HepG2 (cell line): ENCODE results near the gene SPATA25. TPM values are rescaled to one million over a fixed set of nuclear protein-coding genes. Genes with fewer than 3 reads are reported as not detected.

Experiments
- CHCHD3 ChIP-seq: sonication (generic); formaldehyde crosslinking; IDR thresholded peaks from 2 replicates; pipeline ENCODE4 v1.8.0; 2022; ENCODE audit warnings: mild to moderate bottlenecking, missing genetic modification reagents, moderate library complexity
- HHEX ChIP-seq: IDR thresholded peaks from 2 replicates; pipeline ENCODE4 v1.6.1; 2016; ENCODE audit warnings: control low read depth
- MAFG ChIP-seq: sonication (generic); formaldehyde crosslinking; IDR thresholded peaks from 2 replicates; pipeline ENCODE4 v1.5.1; 2020; ENCODE audit warnings: mild to moderate bottlenecking, missing genetic modification reagents
- MTF2 ChIP-seq: sonication (generic); formaldehyde crosslinking; IDR thresholded peaks from 2 replicates; pipeline ENCODE4 v1.5.0; 2020; ENCODE audit warnings: missing genetic modification reagents, borderline replicate concordance
- RBFOX2 ChIP-seq: fragments of 200-400 bp; formaldehyde crosslinking; IDR thresholded peaks from 2 replicates; pipeline ENCODE4 v1.6.1; 2017; ENCODE audit warnings: low read depth, mild to moderate bottlenecking, low read length
- RELA ChIP-seq: sonication (generic); formaldehyde crosslinking; IDR thresholded peaks from 2 replicates; pipeline ENCODE4 v1.4.0; 2020; ENCODE audit warnings: missing genetic modification reagents
- RXRA ChIP-seq: sonication (generic); formaldehyde crosslinking; IDR thresholded peaks from 2 replicates; pipeline ENCODE4 v1.5.1; 2020; ENCODE audit warnings: missing genetic modification reagents
- SMAD1 ChIP-seq: sonication (generic); formaldehyde crosslinking; IDR thresholded peaks from 2 replicates; pipeline ENCODE4 v1.4.0; 2020; ENCODE audit warnings: missing genetic modification reagents, low read depth, mild to moderate bottlenecking, borderline replicate concordance
- SP1 ChIP-seq, 2 experiments: fragments of 450-650 bp in 1 of 2; sonication (generic) in 1 of 2; formaldehyde crosslinking in 1 of 2; IDR thresholded peaks; 2 replicates each; pipeline versions ENCODE4 v1.4.0 to v1.6.1; 2016 to 2020; ENCODE audit warnings: missing genetic modification reagents in 1 of 2
- TBX3 ChIP-seq: fragments of 450-650 bp; IDR thresholded peaks from 2 replicates; pipeline ENCODE4 v1.6.1; 2017; ENCODE audit warnings: antibody characterized with exemption, mild to moderate bottlenecking, inconsistent platforms, borderline replicate concordance
- ZBTB38 ChIP-seq: sonication (generic); formaldehyde crosslinking; IDR thresholded peaks from 2 replicates; pipeline ENCODE4 v1.5.1; 2020; ENCODE audit warnings: mild to moderate bottlenecking, missing genetic modification reagents
- ZNF678 ChIP-seq: sonication (generic); formaldehyde crosslinking; IDR thresholded peaks from 2 replicates; pipeline ENCODE4 v1.4.0; 2020; ENCODE audit warnings: mild to moderate bottlenecking, missing genetic modification reagents
- ZNF766 ChIP-seq: sonication (generic); formaldehyde crosslinking; IDR thresholded peaks from 2 replicates; pipeline ENCODE4 v1.5.0; 2020; ENCODE audit warnings: missing genetic modification reagents, borderline replicate concordance
- polyA plus RNA-seq, 8 experiments: library from polyadenylated mRNA; depleted of rRNA in 3 of 8; stranded (reverse) in 7 of 8; unstranded in 1 of 8; fragments of >200 nt; fragmentation: Illumina TruSeq in 4 of 8; extraction: Trizol in 4 of 8; gene quantifications; 2 replicates each; pipeline versions ENCODE4 v1.2.1 to v1.2.3, GENCODE V29; 2011 to 2016; ENCODE audit warnings: low read depth in 4 of 8, missing spikeins in 1 of 8, mixed read lengths in 1 of 8; ENCODE audit not compliant: insufficient read depth in 1 of 8
- total RNA-seq, 5 experiments: library from RNA; depleted of rRNA; stranded (reverse); fragments of >200 nt; fragmentation: Illumina TruSeq; extraction: Trizol; gene quantifications; 2 replicates each; pipeline ENCODE4 v1.2.3, GENCODE V29; 2016; ENCODE audit warnings: low read depth in 1 of 5
- TF ChIP-seq, protein P1 (sequence below): sonication (generic); formaldehyde crosslinking; IDR thresholded peaks from 2 replicates; pipeline ENCODE4 v1.8.1; 2023; ENCODE audit warnings: mild to moderate bottlenecking, missing genetic modification reagents
- TF ChIP-seq, protein P2 (sequence below): sonication (generic); formaldehyde crosslinking; IDR thresholded peaks from 2 replicates; pipeline ENCODE4 v1.5.0; 2020; ENCODE audit warnings: missing genetic modification reagents, mild to moderate bottlenecking, borderline replicate concordance
- TF ChIP-seq, protein P3 (sequence below): sonication (generic); formaldehyde crosslinking; IDR thresholded peaks from 2 replicates; pipeline ENCODE4 v1.4.0; 2020; ENCODE audit warnings: missing genetic modification reagents
- TF ChIP-seq, protein P4 (sequence below): sonication (generic); formaldehyde crosslinking; IDR thresholded peaks from 2 replicates; pipeline ENCODE4 v1.5.0; 2020; ENCODE audit warnings: mild to moderate bottlenecking, missing genetic modification reagents, borderline replicate concordance
- TF ChIP-seq, protein P5 (sequence below): sonication (generic); formaldehyde crosslinking; IDR thresholded peaks from 2 replicates; pipeline ENCODE4 v1.8.0; 2023; ENCODE audit warnings: mild to moderate bottlenecking, missing genetic modification reagents
- TF ChIP-seq, protein P6 (sequence below): sonication (generic); formaldehyde crosslinking; conservative IDR thresholded peaks from 2 replicates; pipeline ENCODE4 v1.8.0; 2022; ENCODE audit warnings: low read depth, missing genetic modification reagents
- TF ChIP-seq, protein P7 (sequence below): IDR thresholded peaks from 2 replicates; pipeline ENCODE4 v1.6.1; 2016; ENCODE audit warnings: control low read depth

Gene SPATA25
- total and polyA plus RNA-seq, 2 of the 13 experiments (the other 11 are each of a cell fraction or from before 2014, with no cell fraction given), result 4.8 to 7.6 TPM

DNA sequence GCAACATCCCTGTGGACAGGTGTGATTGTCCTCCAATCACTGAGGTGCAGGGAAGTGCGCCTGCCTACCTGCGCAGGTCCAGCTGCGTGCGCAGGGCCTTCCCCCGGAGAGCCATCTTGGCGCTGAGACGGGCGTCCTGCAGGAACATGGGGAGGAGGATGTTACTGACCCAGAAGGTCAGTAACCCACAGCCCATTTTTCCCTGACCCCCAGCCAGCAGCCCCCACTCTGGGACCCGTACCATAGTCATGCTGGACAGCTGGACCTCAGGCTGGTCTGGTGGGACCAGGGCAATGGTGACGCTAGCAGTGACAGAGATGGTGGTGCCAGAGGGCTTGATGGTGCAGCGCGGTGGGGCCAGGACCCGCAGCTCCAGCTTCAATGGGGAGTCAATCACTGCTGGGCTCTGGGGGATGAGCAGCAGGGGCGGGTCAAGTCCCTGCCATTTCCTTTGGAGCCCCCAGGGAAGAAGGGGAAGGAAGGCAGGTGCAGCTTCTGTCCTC is 14.8 kb upstream of the SPATA25 start (continued):
- peak; percentile 58 for TF ChIP-seq RBFOX2
- TF ChIP-seq ZNF766 (CRISPR knock-in tag), result no peak
- 0 out of 2 replicates have a peak, but pooled peaks have one; percentile 34 for TF ChIP-seq ZBTB38 (CRISPR knock-in tag)
- TF ChIP-seq RXRA (CRISPR knock-in tag), result no peak; the same call in 1 of the 2 replicates
- no peak for TF ChIP-seq HHEX (CRISPR knock-in tag)
- TF ChIP-seq SP1 (IDR thresholded peaks at IDR 0.05), result no peak
- no peak for TF ChIP-seq SP1 (CRISPR knock-in tag; IDR thresholded peaks at IDR 0.05)
- TF ChIP-seq, protein P1, sequence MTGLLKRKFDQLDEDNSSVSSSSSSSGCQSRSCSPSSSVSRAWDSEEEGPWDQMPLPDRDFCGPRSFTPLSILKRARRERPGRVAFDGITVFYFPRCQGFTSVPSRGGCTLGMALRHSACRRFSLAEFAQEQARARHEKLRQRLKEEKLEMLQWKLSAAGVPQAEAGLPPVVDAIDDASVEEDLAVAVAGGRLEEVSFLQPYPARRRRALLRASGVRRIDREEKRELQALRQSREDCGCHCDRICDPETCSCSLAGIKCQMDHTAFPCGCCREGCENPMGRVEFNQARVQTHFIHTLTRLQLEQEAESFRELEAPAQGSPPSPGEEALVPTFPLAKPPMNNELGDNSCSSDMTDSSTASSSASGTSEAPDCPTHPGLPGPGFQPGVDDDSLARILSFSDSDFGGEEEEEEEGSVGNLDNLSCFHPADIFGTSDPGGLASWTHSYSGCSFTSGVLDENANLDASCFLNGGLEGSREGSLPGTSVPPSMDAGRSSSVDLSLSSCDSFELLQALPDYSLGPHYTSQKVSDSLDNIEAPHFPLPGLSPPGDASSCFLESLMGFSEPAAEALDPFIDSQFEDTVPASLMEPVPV (CRISPR knock-in tag), result no peak
- TF ChIP-seq, protein P2, sequence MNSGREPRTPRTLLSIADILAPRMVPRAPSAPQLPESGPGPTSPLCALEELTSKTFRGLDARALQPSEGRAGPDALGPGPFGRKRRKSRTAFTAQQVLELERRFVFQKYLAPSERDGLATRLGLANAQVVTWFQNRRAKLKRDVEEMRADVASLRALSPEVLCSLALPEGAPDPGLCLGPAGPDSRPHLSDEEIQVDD (CRISPR knock-in tag), result no peak
- TF ChIP-seq, protein P3, sequence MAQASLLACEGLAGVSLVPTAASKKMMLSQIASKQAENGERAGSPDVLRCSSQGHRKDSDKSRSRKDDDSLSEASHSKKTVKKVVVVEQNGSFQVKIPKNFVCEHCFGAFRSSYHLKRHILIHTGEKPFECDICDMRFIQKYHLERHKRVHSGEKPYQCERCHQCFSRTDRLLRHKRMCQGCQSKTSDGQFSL, result no peak
- TF ChIP-seq, protein P4, sequence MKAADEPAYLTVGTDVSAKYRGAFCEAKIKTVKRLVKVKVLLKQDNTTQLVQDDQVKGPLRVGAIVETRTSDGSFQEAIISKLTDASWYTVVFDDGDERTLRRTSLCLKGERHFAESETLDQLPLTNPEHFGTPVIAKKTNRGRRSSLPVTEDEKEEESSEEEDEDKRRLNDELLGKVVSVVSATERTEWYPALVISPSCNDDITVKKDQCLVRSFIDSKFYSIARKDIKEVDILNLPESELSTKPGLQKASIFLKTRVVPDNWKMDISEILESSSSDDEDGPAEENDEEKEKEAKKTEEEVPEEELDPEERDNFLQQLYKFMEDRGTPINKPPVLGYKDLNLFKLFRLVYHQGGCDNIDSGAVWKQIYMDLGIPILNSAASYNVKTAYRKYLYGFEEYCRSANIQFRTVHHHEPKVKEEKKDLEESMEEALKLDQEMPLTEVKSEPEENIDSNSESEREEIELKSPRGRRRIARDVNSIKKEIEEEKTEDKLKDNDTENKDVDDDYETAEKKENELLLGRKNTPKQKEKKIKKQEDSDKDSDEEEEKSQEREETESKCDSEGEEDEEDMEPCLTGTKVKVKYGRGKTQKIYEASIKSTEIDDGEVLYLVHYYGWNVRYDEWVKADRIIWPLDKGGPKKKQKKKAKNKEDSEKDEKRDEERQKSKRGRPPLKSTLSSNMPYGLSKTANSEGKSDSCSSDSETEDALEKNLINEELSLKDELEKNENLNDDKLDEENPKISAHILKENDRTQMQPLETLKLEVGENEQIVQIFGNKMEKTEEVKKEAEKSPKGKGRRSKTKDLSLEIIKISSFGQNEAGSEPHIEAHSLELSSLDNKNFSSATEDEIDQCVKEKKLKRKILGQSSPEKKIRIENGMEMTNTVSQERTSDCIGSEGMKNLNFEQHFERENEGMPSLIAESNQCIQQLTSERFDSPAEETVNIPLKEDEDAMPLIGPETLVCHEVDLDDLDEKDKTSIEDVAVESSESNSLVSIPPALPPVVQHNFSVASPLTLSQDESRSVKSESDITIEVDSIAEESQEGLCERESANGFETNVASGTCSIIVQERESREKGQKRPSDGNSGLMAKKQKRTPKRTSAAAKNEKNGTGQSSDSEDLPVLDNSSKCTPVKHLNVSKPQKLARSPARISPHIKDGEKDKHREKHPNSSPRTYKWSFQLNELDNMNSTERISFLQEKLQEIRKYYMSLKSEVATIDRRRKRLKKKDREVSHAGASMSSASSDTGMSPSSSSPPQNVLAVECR, result no peak
- no peak for TF ChIP-seq MAFG (CRISPR knock-in tag)
- no peak for TF ChIP-seq TBX3
- no peak for TF ChIP-seq MTF2 (CRISPR knock-in tag)
- TF ChIP-seq, protein P5, sequence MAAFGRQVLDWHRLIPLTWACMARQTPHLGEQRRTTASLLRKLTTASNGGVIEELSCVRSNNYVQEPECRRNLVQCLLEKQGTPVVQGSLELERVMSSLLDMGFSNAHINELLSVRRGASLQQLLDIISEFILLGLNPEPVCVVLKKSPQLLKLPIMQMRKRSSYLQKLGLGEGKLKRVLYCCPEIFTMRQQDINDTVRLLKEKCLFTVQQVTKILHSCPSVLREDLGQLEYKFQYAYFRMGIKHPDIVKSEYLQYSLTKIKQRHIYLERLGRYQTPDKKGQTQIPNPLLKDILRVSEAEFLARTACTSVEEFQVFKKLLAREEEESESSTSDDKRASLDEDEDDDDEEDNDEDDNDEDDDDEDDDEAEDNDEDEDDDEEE (CRISPR knock-in tag), result no peak
- TF ChIP-seq, protein P6, sequence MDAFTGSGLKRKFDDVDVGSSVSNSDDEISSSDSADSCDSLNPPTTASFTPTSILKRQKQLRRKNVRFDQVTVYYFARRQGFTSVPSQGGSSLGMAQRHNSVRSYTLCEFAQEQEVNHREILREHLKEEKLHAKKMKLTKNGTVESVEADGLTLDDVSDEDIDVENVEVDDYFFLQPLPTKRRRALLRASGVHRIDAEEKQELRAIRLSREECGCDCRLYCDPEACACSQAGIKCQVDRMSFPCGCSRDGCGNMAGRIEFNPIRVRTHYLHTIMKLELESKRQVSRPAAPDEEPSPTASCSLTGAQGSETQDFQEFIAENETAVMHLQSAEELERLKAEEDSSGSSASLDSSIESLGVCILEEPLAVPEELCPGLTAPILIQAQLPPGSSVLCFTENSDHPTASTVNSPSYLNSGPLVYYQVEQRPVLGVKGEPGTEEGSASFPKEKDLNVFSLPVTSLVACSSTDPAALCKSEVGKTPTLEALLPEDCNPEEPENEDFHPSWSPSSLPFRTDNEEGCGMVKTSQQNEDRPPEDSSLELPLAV, result no peak
- TF ChIP-seq CHCHD3 (CRISPR knock-in tag), result no peak
- TF ChIP-seq, protein P7, sequence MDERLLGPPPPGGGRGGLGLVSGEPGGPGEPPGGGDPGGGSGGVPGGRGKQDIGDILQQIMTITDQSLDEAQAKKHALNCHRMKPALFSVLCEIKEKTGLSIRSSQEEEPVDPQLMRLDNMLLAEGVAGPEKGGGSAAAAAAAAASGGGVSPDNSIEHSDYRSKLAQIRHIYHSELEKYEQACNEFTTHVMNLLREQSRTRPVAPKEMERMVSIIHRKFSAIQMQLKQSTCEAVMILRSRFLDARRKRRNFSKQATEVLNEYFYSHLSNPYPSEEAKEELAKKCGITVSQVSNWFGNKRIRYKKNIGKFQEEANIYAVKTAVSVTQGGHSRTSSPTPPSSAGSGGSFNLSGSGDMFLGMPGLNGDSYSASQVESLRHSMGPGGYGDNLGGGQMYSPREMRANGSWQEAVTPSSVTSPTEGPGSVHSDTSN, result no peak
- no peak for TF ChIP-seq ZNF678 (CRISPR knock-in tag)
- no peak for TF ChIP-seq RELA (CRISPR knock-in tag)
- 0 out of 2 replicates have a peak, but pooled peaks have one; percentile 62 for TF ChIP-seq SMAD1 (CRISPR knock-in tag)
